H9 (cell line): ENCODE results near the gene FBN1. TPM values are rescaled to one million over a fixed set of nuclear protein-coding genes. Genes with fewer than 3 reads are reported as not detected.

Experiments
- DNase-seq: peaks from one replicate; pipeline ENCODE4 v3.0.0-alpha.2; 2017
- H2AFZ ChIP-seq: one replicate; pipeline ENCODE4 v1.6.1; 2013; ENCODE audit warnings: mild to moderate bottlenecking, low read length, control low read depth, moderate library complexity
- H2AK5ac ChIP-seq: 2 replicates; pipeline ENCODE4 v1.6.1; 2013; ENCODE audit warnings: low read length, control low read depth, mixed read lengths; ENCODE audit not compliant: insufficient read length
- H2BK120ac ChIP-seq: one replicate; pipeline ENCODE4 v1.6.1; 2013; ENCODE audit warnings: low read depth, mild to moderate bottlenecking, low read length, control low read depth, inconsistent platforms; ENCODE audit not compliant: poor library complexity, severe bottlenecking
- H2BK12ac ChIP-seq: 2 replicates; pipeline ENCODE4 v1.6.1; 2013; ENCODE audit warnings: low read length, control low read depth, mixed read lengths, low read depth; ENCODE audit not compliant: insufficient read length
- H2BK15ac ChIP-seq: 2 replicates; pipeline ENCODE4 v1.6.1; 2013; ENCODE audit warnings: low read depth, low read length, control low read depth
- H2BK20ac ChIP-seq: one replicate; pipeline ENCODE4 v1.6.1; 2013; ENCODE audit warnings: low read depth, mild to moderate bottlenecking, low read length, control low read depth, inconsistent platforms; ENCODE audit not compliant: poor library complexity, severe bottlenecking
- H2BK5ac ChIP-seq: 2 replicates; pipeline ENCODE4 v1.6.1; 2013; ENCODE audit warnings: low read length, control low read depth, mixed read lengths; ENCODE audit not compliant: insufficient read length
- H3K14ac ChIP-seq: 2 replicates; pipeline ENCODE4 v1.6.1; 2013; ENCODE audit warnings: low read length, control low read depth; ENCODE audit not compliant: insufficient read depth
- H3K18ac ChIP-seq: 2 replicates; pipeline ENCODE4 v1.6.1; 2013; ENCODE audit warnings: low read depth, mild to moderate bottlenecking, mixed read lengths, low read length, control low read depth; ENCODE audit not compliant: insufficient read length
- H3K23ac ChIP-seq: 2 replicates; pipeline ENCODE4 v1.6.1; 2013; ENCODE audit warnings: low read length, control low read depth, mixed read lengths, low read depth; ENCODE audit not compliant: insufficient read length
- H3K23me2 ChIP-seq: 2 replicates; pipeline ENCODE4 v1.6.1; 2013; ENCODE audit warnings: low read depth, mild to moderate bottlenecking, mixed read lengths, low read length, control low read depth; ENCODE audit not compliant: insufficient read length, poor library complexity, severe bottlenecking
- H3K27ac ChIP-seq: 2 replicates; pipeline ENCODE4 v1.5.1; 2013; ENCODE audit warnings: low read length, control low read depth, mixed read lengths, low read depth; ENCODE audit not compliant: insufficient read length
- H3K27me3 ChIP-seq: 2 replicates; pipeline ENCODE4 v1.6.1; 2013; ENCODE audit warnings: low read length, control low read depth, inconsistent platforms; ENCODE audit not compliant: insufficient read depth
- H3K4ac ChIP-seq: 2 replicates; pipeline ENCODE4 v1.6.1; 2013; ENCODE audit warnings: low read depth, mild to moderate bottlenecking, control low read depth, inconsistent platforms, low read length, moderate library complexity
- H3K4me1 ChIP-seq: 2 replicates; pipeline ENCODE4 v1.6.1; 2013; ENCODE audit warnings: low read length, control low read depth, inconsistent platforms; ENCODE audit not compliant: insufficient read depth
- H3K4me2 ChIP-seq: 2 replicates; pipeline ENCODE4 v1.6.1; 2013; ENCODE audit warnings: low read length, control low read depth, mixed read lengths; ENCODE audit not compliant: insufficient read length, insufficient read depth
- H3K56ac ChIP-seq: 2 replicates; pipeline ENCODE4 v1.6.1; 2013; ENCODE audit warnings: low read depth, mild to moderate bottlenecking, mixed read lengths, low read length, control low read depth; ENCODE audit not compliant: insufficient read length
- H3K79me1 ChIP-seq: 2 replicates; pipeline ENCODE4 v1.6.1; 2013; ENCODE audit warnings: low read depth, mild to moderate bottlenecking, moderate library complexity, low read length, control low read depth, inconsistent platforms; ENCODE audit not compliant: insufficient read depth, poor library complexity, severe bottlenecking
- H3K79me2 ChIP-seq: 2 replicates; pipeline ENCODE4 v1.6.1; 2013; ENCODE audit warnings: low read length, control low read depth, inconsistent platforms; ENCODE audit not compliant: insufficient read depth
- H3K9ac ChIP-seq: 2 replicates; pipeline ENCODE4 v1.6.1; 2013; ENCODE audit warnings: low read length, control low read depth, mixed read lengths; ENCODE audit not compliant: insufficient read length; ENCODE audit errors: extremely low read depth
- H3K9me3 ChIP-seq: one replicate; pipeline ENCODE4 v1.6.1; 2013; ENCODE audit warnings: low read depth, low read length, inconsistent platforms; ENCODE audit not compliant: control insufficient read depth
- H3T11ph ChIP-seq: one replicate; pipeline ENCODE4 v1.6.1; 2013; ENCODE audit warnings: mild to moderate bottlenecking, low read length, control low read depth, inconsistent platforms
- H4K20me1 ChIP-seq: one replicate; pipeline ENCODE4 v1.6.1; 2013; ENCODE audit not compliant: control insufficient read depth, insufficient read length, insufficient read depth
- H4K5ac ChIP-seq: 2 replicates; pipeline ENCODE4 v1.6.1; 2013; ENCODE audit warnings: low read depth, mild to moderate bottlenecking, mixed read lengths, low read length, control low read depth; ENCODE audit not compliant: insufficient read length
- H4K8ac ChIP-seq: replicated peaks from 2 replicates; pipeline ENCODE4 v1.6.1; 2013; ENCODE audit warnings: low read length, control low read depth, mixed read lengths, low read depth; ENCODE audit not compliant: insufficient read length
- H4K91ac ChIP-seq: 2 replicates; pipeline ENCODE4 v1.6.1; 2013; ENCODE audit warnings: low read depth, mild to moderate bottlenecking, moderate library complexity, mixed read lengths, low read length, control low read depth; ENCODE audit not compliant: insufficient read length
- H3K27ac Mint-ChIP-seq, 3 experiments: 2 replicates in 2 of 3; 3 replicates in 1 of 3; pipeline ENCODE4 v1.8.0; 2020 to 2021; ENCODE audit warnings: mixed read lengths in 3 of 3, mild to moderate bottlenecking in 1 of 3, moderate library complexity in 1 of 3
- H3K27me3 Mint-ChIP-seq: 2 replicates; pipeline ENCODE4 v1.8.0; 2021; ENCODE audit warnings: low read depth, mild to moderate bottlenecking, moderate library complexity, mixed read lengths
- H3K36me3 Mint-ChIP-seq, 3 experiments: 2 replicates in 2 of 3; 3 replicates in 1 of 3; pipeline ENCODE4 v1.8.0; 2020 to 2021; ENCODE audit warnings: low read depth in 3 of 3, mixed read lengths in 3 of 3; ENCODE audit not compliant: insufficient read depth in 1 of 3
- H3K4me1 Mint-ChIP-seq, 2 experiments: 2 replicates each; pipeline ENCODE4 v1.8.0; 2020; ENCODE audit warnings: mixed read lengths in 2 of 2
- H3K4me3 Mint-ChIP-seq, 2 experiments: 2 replicates in 1 of 2; 3 replicates in 1 of 2; pipeline ENCODE4 v1.8.0; 2020 to 2021; ENCODE audit warnings: mild to moderate bottlenecking in 2 of 2, mixed read lengths in 2 of 2, moderate library complexity in 1 of 2
- H3K9me3 Mint-ChIP-seq, 2 experiments: 2 replicates in 1 of 2; 3 replicates in 1 of 2; pipeline ENCODE4 v1.8.0; 2020; ENCODE audit warnings: mild to moderate bottlenecking in 2 of 2, mixed read lengths in 2 of 2, moderate library complexity in 1 of 2
- WGBS: extraction: QIAGEN DNeasy Blood & Tissue Kit; methylation state at CpG from one replicate; pipeline ENCODE4 v1.1.7; 2013; ENCODE audit warnings: missing lambda C conversion rate, low lambda C conversion rate, mixed read lengths; ENCODE audit not compliant: insufficient read length; ENCODE audit errors: extremely low coverage; 5-methylcytosine and 5-hydroxymethylcytosine counted together
- total RNA-seq: library from RNA; stranded (reverse); gene quantifications from 2 replicates; pipeline ENCODE4 v1.2.1, GENCODE V29; 2021
- TF ChIP-seq, protein P1 (sequence below): fragments of 200-600 bp; sonication (generic); conservative IDR thresholded peaks from 3 replicates; pipeline ENCODE4 v1.8.0; 2021; ENCODE audit warnings: antibody characterized with exemption, mild to moderate bottlenecking

The FBN1 gene
- total RNA-seq, 1 experiment from 2014 or later, result 3.6 TPM

DNA sequence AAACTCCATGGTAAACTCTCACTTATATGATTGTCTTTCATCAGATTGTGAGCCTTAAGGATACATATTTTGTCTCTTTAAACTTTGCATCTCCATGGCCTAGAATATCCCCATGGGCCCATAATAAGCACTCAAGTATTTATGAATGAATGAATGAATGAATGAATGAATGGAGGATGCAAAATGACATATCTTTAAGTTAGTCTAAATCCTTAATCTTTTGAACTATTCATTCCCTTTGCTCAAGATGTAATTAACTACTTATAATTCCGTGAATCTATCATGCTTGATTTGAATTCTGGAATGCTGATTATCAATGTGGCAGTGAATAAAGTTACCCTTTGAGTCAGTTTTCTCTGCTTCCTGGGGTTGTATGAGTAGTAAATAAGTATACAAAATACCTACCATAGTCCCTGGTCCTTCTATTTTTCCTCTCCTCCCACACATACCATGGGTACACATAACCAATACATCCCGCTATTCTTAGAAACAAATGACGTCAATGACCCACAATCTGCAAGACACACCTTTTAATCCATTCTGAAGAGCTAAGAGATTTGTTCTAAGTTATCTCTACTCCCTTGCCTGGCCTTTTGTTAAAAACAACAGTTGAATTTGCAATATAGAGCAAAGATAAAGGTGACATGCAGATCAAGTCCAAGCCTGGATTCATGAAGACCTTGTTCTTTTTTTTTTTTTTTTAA lies 94.5 kb downstream of the FBN1 start:
- no peaks in the 10 kb centered on the region for H3K9me3 ChIP-seq
- H3K23ac ChIP-seq, result no peak overlapping the region
- no peaks in the 10 kb centered on the region for H3K4me1 ChIP-seq
- no CpG with 5 or more reads among the region's 3 CpGs for WGBS
- H2BK15ac ChIP-seq, result no peak overlapping the region
- no peak overlapping the region for H2BK12ac ChIP-seq
- no peaks in the 10 kb centered on the region for H3K79me2 ChIP-seq
- H2AK5ac ChIP-seq, result no peak overlapping the region
- H2AFZ ChIP-seq, result no peak overlapping the region
- H4K91ac ChIP-seq, result no peak overlapping the region
- Mint-ChIP-seq H3K27me3 (no peaks in the 10 kb centered on the region), H3K4me3 (no peak overlapping the region), H3K9me3 (no peaks in the 10 kb centered on the region), H3K36me3 (no peaks in the 10 kb centered on the region), H3K4me1 (no peaks in the 10 kb centered on the region; a peak in 1 of 4 replicates), H3K27ac (no peak overlapping the region)
- no peak overlapping the region for H4K8ac ChIP-seq
- DNase-seq, result no peak
- H3K18ac ChIP-seq, result no peak overlapping the region
- H4K20me1 ChIP-seq, result no peaks in the 10 kb centered on the region
- no peak overlapping the region for H2BK120ac ChIP-seq
- no peak overlapping the region for H3K4ac ChIP-seq
- H3T11ph ChIP-seq, result no peak overlapping the region
- H3K23me2 ChIP-seq, result no peaks in the 10 kb centered on the region
- no peaks in the 10 kb centered on the region for H3K79me1 ChIP-seq
- no peaks in the 10 kb centered on the region for H3K27me3 ChIP-seq
- no peak overlapping the region for H2BK5ac ChIP-seq
- no peak overlapping the region for H3K9ac ChIP-seq
- H3K56ac ChIP-seq, result no peak overlapping the region
- TF ChIP-seq, protein P1, sequence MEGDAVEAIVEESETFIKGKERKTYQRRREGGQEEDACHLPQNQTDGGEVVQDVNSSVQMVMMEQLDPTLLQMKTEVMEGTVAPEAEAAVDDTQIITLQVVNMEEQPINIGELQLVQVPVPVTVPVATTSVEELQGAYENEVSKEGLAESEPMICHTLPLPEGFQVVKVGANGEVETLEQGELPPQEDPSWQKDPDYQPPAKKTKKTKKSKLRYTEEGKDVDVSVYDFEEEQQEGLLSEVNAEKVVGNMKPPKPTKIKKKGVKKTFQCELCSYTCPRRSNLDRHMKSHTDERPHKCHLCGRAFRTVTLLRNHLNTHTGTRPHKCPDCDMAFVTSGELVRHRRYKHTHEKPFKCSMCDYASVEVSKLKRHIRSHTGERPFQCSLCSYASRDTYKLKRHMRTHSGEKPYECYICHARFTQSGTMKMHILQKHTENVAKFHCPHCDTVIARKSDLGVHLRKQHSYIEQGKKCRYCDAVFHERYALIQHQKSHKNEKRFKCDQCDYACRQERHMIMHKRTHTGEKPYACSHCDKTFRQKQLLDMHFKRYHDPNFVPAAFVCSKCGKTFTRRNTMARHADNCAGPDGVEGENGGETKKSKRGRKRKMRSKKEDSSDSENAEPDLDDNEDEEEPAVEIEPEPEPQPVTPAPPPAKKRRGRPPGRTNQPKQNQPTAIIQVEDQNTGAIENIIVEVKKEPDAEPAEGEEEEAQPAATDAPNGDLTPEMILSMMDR, result no peak
- H3K14ac ChIP-seq, result no peak overlapping the region
- H3K4me2 ChIP-seq, result no peak overlapping the region
- H3K27ac ChIP-seq, result no peak overlapping the region
- no peak overlapping the region for H4K5ac ChIP-seq
- H2BK20ac ChIP-seq, result no peak overlapping the region
